IMR-90 (cell line): ENCODE measurements around the gene DSG1. TPM values are rescaled to one million over a fixed set of nuclear protein-coding genes. Genes with fewer than 3 reads are reported as not detected.

Experiments
- ATAC-seq: fragments of 200-7000 bp; cut with Tn5 transposase; 2 replicates; pipeline ENCODE4 v1.9.1; 2020; ENCODE audit warnings: low read depth, mild to moderate bottlenecking, moderate library complexity
- BruUV-seq: library from RNA; stranded (reverse); fragments of 400-500 nt; replicated peaks from 2 replicates; lab custom pipeline; 2021; lab: Mats Ljungman, UMichigan
- CTCF ChIA-PET: fragments of 300-600 bp; formaldehyde crosslinking; extraction: SDS; loops from one replicate; lab custom pipeline; 2021; ENCODE audit warnings: antibody characterized with exemption; lab: Yijun Ruan, JAX
- POLR2A ChIA-PET: fragments of 300-600 bp; sonication (Branson Sonifier 250); formaldehyde crosslinking; loops from one replicate; lab custom pipeline; 2022; ENCODE audit warnings: antibody characterized with exemption; ENCODE audit not compliant: unreplicated experiment; lab: Charles Lee
- DNase-seq: peaks from one replicate; pipeline ENCODE4 v3.0.0; 2013
- H2AFZ ChIP-seq: replicated peaks from 2 replicates; pipeline ENCODE3; 2013; ENCODE audit warnings: low read length, mild to moderate bottlenecking; ENCODE audit not compliant: poor library complexity
- H2AK5ac ChIP-seq: 2 replicates; pipeline ENCODE4 v1.6.1; 2013; ENCODE audit warnings: low read depth, low read length, inconsistent platforms
- H2AK9ac ChIP-seq: replicated peaks from 2 replicates; pipeline ENCODE3; 2013; ENCODE audit warnings: mild to moderate bottlenecking, low read depth, low read length, moderate library complexity; ENCODE audit not compliant: poor library complexity
- H2BK120ac ChIP-seq: 2 replicates; pipeline ENCODE4 v1.6.1; 2013; ENCODE audit warnings: low read depth, low read length, inconsistent platforms
- H2BK15ac ChIP-seq: 3 replicates; pipeline ENCODE4 v1.6.1; 2013; ENCODE audit warnings: low read depth, low read length, inconsistent platforms
- H2BK20ac ChIP-seq: 2 replicates; pipeline ENCODE4 v1.6.1; 2013; ENCODE audit warnings: low read depth, mild to moderate bottlenecking, inconsistent platforms, low read length, moderate library complexity
- H2BK5ac ChIP-seq: 2 replicates; pipeline ENCODE4 v1.6.1; 2013; ENCODE audit warnings: mild to moderate bottlenecking, low read depth, low read length, inconsistent platforms; ENCODE audit not compliant: poor library complexity, severe bottlenecking
- H3K14ac ChIP-seq: replicated peaks from 2 replicates; pipeline ENCODE4 v1.6.1; 2013; ENCODE audit warnings: low read depth, low read length, inconsistent platforms
- H3K18ac ChIP-seq: 2 replicates; pipeline ENCODE4 v1.6.1; 2013; ENCODE audit warnings: low read depth, low read length, control low read depth
- H3K23ac ChIP-seq: 2 replicates; pipeline ENCODE4 v1.6.1; 2013; ENCODE audit warnings: low read depth, low read length, inconsistent platforms
- H3K27ac ChIP-seq: 2 replicates; pipeline ENCODE4 v1.5.1; 2013; ENCODE audit warnings: mild to moderate bottlenecking, control low read depth, low read length; ENCODE audit not compliant: insufficient read depth
- H3K27me3 ChIP-seq: 2 replicates; pipeline ENCODE4 v1.6.1; 2013; ENCODE audit warnings: low read length; ENCODE audit not compliant: control insufficient read depth, insufficient read depth
- H3K36me3 ChIP-seq: 2 replicates; pipeline ENCODE4 v1.6.1; 2013; ENCODE audit warnings: low read length, mixed read lengths; ENCODE audit not compliant: control insufficient read depth, insufficient read depth
- H3K4ac ChIP-seq: 2 replicates; pipeline ENCODE4 v1.6.1; 2013; ENCODE audit warnings: low read depth, low read length, inconsistent platforms
- H3K4me1 ChIP-seq: 2 replicates; pipeline ENCODE4 v1.6.1; 2013; ENCODE audit warnings: low read length, mixed read lengths; ENCODE audit not compliant: control insufficient read depth, insufficient read depth
- H3K4me2 ChIP-seq: 2 replicates; pipeline ENCODE4 v1.6.1; 2013; ENCODE audit warnings: low read depth, mild to moderate bottlenecking, control low read depth, low read length, moderate library complexity
- H3K4me3 ChIP-seq: 2 replicates; pipeline ENCODE4 v1.5.1; 2013; ENCODE audit warnings: low read depth, mild to moderate bottlenecking, control low read depth, low read length, moderate library complexity; ENCODE audit not compliant: insufficient read depth
- H3K56ac ChIP-seq: 2 replicates; pipeline ENCODE4 v1.6.1; 2013; ENCODE audit warnings: low read length, inconsistent platforms; ENCODE audit not compliant: insufficient read depth; ENCODE audit errors: extremely low read depth
- H3K79me1 ChIP-seq, 2 experiments: 2 replicates each; pipeline ENCODE4 v1.6.1; 2013; ENCODE audit warnings: low read length in 2 of 2, inconsistent platforms in 1 of 2, low read depth in 1 of 2
- H3K9ac ChIP-seq: 2 replicates; pipeline ENCODE4 v1.6.1; 2013; ENCODE audit warnings: low read depth, low read length, control low read depth
- H3K9me1 ChIP-seq: 2 replicates; pipeline ENCODE4 v1.6.1; 2013; ENCODE audit warnings: low read length, inconsistent platforms; ENCODE audit not compliant: insufficient read depth
- H3K9me3 ChIP-seq: 2 replicates; pipeline ENCODE4 v1.6.1; 2013; ENCODE audit warnings: low read length; ENCODE audit not compliant: control insufficient read depth, insufficient read depth
- H4K20me1 ChIP-seq: 2 replicates; pipeline ENCODE4 v1.6.1; 2013; ENCODE audit warnings: low read length, inconsistent platforms; ENCODE audit not compliant: insufficient read depth
- H4K5ac ChIP-seq: 2 replicates; pipeline ENCODE4 v1.6.1; 2013; ENCODE audit warnings: mild to moderate bottlenecking, low read depth, low read length, control low read depth
- H4K8ac ChIP-seq, 2 experiments: 2 replicates each; pipeline ENCODE4 v1.6.1; 2013; ENCODE audit warnings: low read depth in 2 of 2, low read length in 2 of 2, control low read depth in 1 of 2, inconsistent platforms in 1 of 2
- H4K91ac ChIP-seq: 2 replicates; pipeline ENCODE4 v1.6.1; 2013; ENCODE audit warnings: low read depth, low read length, inconsistent platforms; ENCODE audit not compliant: insufficient read depth
- CEBPB ChIP-seq: IDR thresholded peaks from 2 replicates; pipeline ENCODE4 v1.6.1; 2012; ENCODE audit warnings: low read depth, low read length, improper control_type of control experiment
- FOS ChIP-seq: fragments of 150-350 bp; IDR thresholded peaks from 2 replicates; pipeline ENCODE4 v1.6.1; 2016; ENCODE audit warnings: low read depth, low read length
- MXI1 ChIP-seq: IDR thresholded peaks from 2 replicates; pipeline ENCODE4 v1.6.1; 2012; ENCODE audit warnings: low read depth, mild to moderate bottlenecking, low read length, moderate library complexity, borderline replicate concordance
- RCOR1 ChIP-seq: IDR thresholded peaks from 2 replicates; pipeline ENCODE4 v1.6.1; 2012; ENCODE audit warnings: mild to moderate bottlenecking, low read length, improper control_type of control experiment; ENCODE audit not compliant: insufficient replicate concordance
- RFX5 ChIP-seq: IDR thresholded peaks from 2 replicates; pipeline ENCODE4 v1.8.0; 2012; ENCODE audit warnings: low read depth, mild to moderate bottlenecking, low read length, moderate library complexity
- WGBS, 2 experiments: methylation state at CpG; one replicate each; pipeline versions ENCODE4 v1.1.5 to v1.1.7; 2013; ENCODE audit warnings: missing lambda C conversion rate in 2 of 2; ENCODE audit not compliant: insufficient read length in 1 of 2; ENCODE audit errors: extremely low coverage in 2 of 2; 5-methylcytosine and 5-hydroxymethylcytosine counted together
- dilution Hi-C: fragments of 300-500 bp; cut with HindIII; formaldehyde crosslinking; loops from one replicate; pipeline ENCODE4 v1.14.3; 2018; ENCODE audit warnings: low sequenced_read_pairs; ENCODE audit not compliant: unreplicated experiment
- in situ Hi-C: fragments of 300-500 bp; cut with MboI; formaldehyde crosslinking; loops from 3 replicates; pipeline ENCODE4 v1.14.3; 2019; ENCODE audit warnings: low sequenced_read_pairs, inconsistent platforms, mixed read lengths
- intact Hi-C: fragments of 100-400 bp; cut with micrococcal nuclease; formaldehyde crosslinking; loops from 2 replicates; pipeline ENCODE4 v1.10.0; 2022
- polyA plus RNA-seq, 3 experiments: library from polyadenylated mRNA; depleted of rRNA; stranded (reverse); fragments of >200 nt; gene quantifications; 2 replicates each; pipeline ENCODE4 v1.2.3, GENCODE V29; 2012; ENCODE audit warnings: low replicate concordance in 1 of 3
- total RNA-seq: library from RNA; depleted of rRNA; stranded (reverse); fragments of >200 nt; gene quantifications from 2 replicates; pipeline ENCODE4 v1.2.3, GENCODE V29; 2012

DSG1 gene
- total and polyA plus RNA-seq, 2 of the 4 experiments (the other 2 are of a cell fraction) = not detected

DNA sequence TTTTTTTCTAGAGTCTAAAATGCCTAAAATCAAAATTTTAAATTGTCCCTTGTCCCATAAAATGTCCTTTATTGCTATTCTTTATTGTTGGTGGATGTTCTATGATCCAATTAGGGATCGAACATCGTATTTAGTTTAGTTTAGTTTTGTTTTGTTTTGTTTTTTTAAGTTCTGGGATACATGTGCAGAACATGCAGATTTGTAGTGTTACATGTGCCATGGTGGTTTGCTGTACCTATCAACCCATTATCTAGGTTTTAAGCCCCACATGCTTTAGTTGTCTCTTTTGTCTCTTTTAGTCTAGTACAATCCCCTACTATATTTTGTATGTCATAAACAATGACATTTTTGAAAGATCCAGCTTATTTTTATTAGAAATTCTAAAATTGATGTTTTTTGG lies 8.8 kb upstream of the DSG1 start:
- Histone ChIP-seq H3K23ac (no peak overlapping the region), H4K5ac (no peak overlapping the region), H3K4me3 (no peak overlapping the region), H3K27ac (no peak overlapping the region), H3K9me3 (no peaks in the 10 kb centered on the region), H3K14ac (no peak overlapping the region), H3K9ac (no peak overlapping the region), H2BK15ac (no peak overlapping the region), H3K4me1 (no peaks in the 10 kb centered on the region), H4K8ac (no peak overlapping the region), H2BK5ac (no peak overlapping the region), H3K56ac (no peak overlapping the region), H3K27me3 (no peaks in the 10 kb centered on the region), H4K91ac (no peak overlapping the region), H4K20me1 (no peaks in the 10 kb centered on the region), H2BK20ac (no peak overlapping the region), H2AK5ac (no peak overlapping the region), H3K36me3 (no peaks in the 10 kb centered on the region), H2AFZ (no peak overlapping the region), H3K9me1 (no peaks in the 10 kb centered on the region), H3K18ac (no peak overlapping the region), H2BK120ac (no peak overlapping the region), H3K4ac (no peak overlapping the region), H3K79me1 (no peaks in the 10 kb centered on the region), H2AK9ac (no peak overlapping the region), H3K4me2 (no peak overlapping the region)
- TF ChIP-seq FOS (no peak), RFX5 (no peak), MXI1 (no peak), CEBPB (no peak), RCOR1 (no peak)
- CTCF ChIA-PET = no interaction called here
- no peak for DNase-seq
- POLR2A ChIA-PET = no interaction called here
- ATAC-seq = no peak
- dilution Hi-C loops (no loop called here), in situ Hi-C loops (no loop called here), intact Hi-C loops (no loop called here)
- BruUV-seq = no TSS peak
- WGBS, 2 experiments = no CpG with 5 or more reads among the region's 2 CpGs
